A549 treated with dexamethasone at 1 μM for 4 hours (cell line): ENCODE measurements around the gene FGF10. TPM values are rescaled to one million over a fixed set of nuclear protein-coding genes. Genes with fewer than 3 reads are reported as not detected.

Experiments used
- total RNA-seq: library from RNA; stranded (reverse); fragments of 200-300 nt; extraction: Qiagen RNA extraction; gene quantifications from 5 replicates; pipeline ENCODE4 v1.2.3, GENCODE V29; 2022

FGF10 gene
- total RNA-seq: not detected in 5 replicates

DNA sequence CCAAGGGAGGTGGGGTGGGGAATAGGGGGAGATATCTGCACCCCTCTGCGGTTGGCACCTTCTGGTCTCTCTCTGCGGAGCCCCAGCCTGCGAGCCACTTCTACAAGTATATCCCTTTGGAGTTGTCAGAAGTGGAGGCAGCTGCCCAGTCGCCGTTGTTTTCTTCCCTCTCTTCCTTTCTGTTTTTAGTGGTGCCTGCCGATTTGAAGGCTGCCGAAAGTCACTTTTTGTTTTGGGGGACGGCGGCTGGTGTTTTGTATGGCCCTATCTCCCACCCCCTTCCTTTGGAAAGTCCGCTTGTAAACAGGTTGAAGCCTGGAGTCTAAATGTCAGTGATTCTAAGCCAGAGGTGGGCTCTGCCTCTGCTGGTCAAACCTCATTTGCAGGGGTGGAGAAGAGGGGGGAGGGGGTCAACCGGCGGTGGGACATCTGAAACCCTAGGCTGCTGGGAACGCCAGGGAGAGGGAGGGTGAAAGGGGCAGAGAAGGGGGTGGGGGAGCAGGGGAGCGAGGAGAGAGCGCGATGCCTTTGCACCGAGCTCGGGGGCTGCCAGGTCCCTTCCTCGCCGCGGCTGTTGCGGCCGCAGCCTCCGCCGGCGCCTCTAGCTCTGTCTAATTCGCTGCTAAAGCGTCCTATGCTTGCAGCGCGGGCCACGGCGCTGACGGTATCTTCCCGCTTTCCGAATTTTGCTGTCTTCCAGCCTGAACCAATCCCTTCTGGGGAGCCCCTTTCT is at the start of gene FGF10:
FGF10 (minus strand) TSS at position 331 of the 733 bp plus-strand sequence. CDS start 738 bp downstream, outside the sequence.

